DMS153 treated with DMSO at 0.1 percent for 48 hours (cell line): ENCODE data around the gene EXTL1.
"Not testable (repeated sequence)": the region's sequence is repeated elsewhere in the genome, so short reads cannot be mapped to it uniquely, and the experiment has no call there.

ENCODE experiments used
- DNase-seq: peaks from one replicate; lab custom pipeline; 2025; ENCODE audit not compliant: unreplicated experiment; lab: John Stamatoyannopoulos, UW

The EXTL1 gene

GRCh38 chr1:26021647-26022403 is at the start of gene EXTL1:
Gene EXTL1 (plus strand): TSS chr1:26021775. CDS start chr1:26022647, 872 bp downstream.
- no peak for DNase-seq

- no peak for DNase-seq
Measured at GRCh38 chr1:25971811-25972180, 49.8 kb upstream of the EXTL1 start.

GRCh38 chr1:25973610-25974321 is 47.8 kb upstream of the EXTL1 start:
- no peak for DNase-seq

GRCh38 chr1:25977801-25978200 is 43.8 kb upstream of the EXTL1 start:
- no peak for DNase-seq

GRCh38 chr1:25978403-25978802 is 43.2 kb upstream of the EXTL1 start:
- DNase-seq, result no peak

- DNase-seq, result no peak
Measured at GRCh38 chr1:25979210-25979609, 42.4 kb upstream of the EXTL1 start.

GRCh38 chr1:25985171-25985570 is 36.4 kb upstream of the EXTL1 start:
- no peak for DNase-seq

GRCh38 chr1:25985670-25986069 is 35.9 kb upstream of the EXTL1 start:
- DNase-seq, result no peak

GRCh38 chr1:25986773-25987172 is 34.8 kb upstream of the EXTL1 start:
- DNase-seq, result not testable (repeated sequence)

- no peak for DNase-seq
Measured at GRCh38 chr1:25987951-25988350, 33.6 kb upstream of the EXTL1 start.

GRCh38 chr1:25989440-25990234 is 31.9 kb upstream of the EXTL1 start:
- no peak for DNase-seq

- DNase-seq, result no peak
Measured at GRCh38 chr1:25990251-25990650, 31.3 kb upstream of the EXTL1 start.

- DNase-seq, result no peak
Measured at GRCh38 chr1:25990702-25991395, 30.7 kb upstream of the EXTL1 start.

GRCh38 chr1:25991937-25992688 is 29.5 kb upstream of the EXTL1 start:
- DNase-seq, result no peak

GRCh38 chr1:25992689-25993171 is 28.8 kb upstream of the EXTL1 start:
- no peak for DNase-seq

- DNase-seq, result no peak
Measured at GRCh38 chr1:25993197-25993951, 28.2 kb upstream of the EXTL1 start.

- no peak for DNase-seq
Measured at GRCh38 chr1:25994402-25995150, 27.0 kb upstream of the EXTL1 start.

GRCh38 chr1:25996966-25997827 is 24.4 kb upstream of the EXTL1 start:
- peak; percentile 19 for DNase-seq
